ENCODE results near the gene PTEN. TPM values are rescaled to one million over a fixed set of nuclear protein-coding genes. Genes with fewer than 3 reads are reported as not detected.

PTEN gene
- polyA plus RNA-seq, 4 donors, result 18.8 to 73.2 (median 27.7) TPM

- Histone ChIP-seq H3K27me3 (ENCODE audit: control insufficient read depth in 3 of 3, insufficient read depth in 3 of 3, low read length in 3 of 3) (no peaks in the 10 kb centered on the region), H3K4me3 (ENCODE audit: low read depth in 1 of 3, low read length in 3 of 3) (no peak overlapping the region), H3K27ac (ENCODE audit: low read depth in 1 of 3, low read length in 2 of 3) (no peak overlapping the region), H3K36me3 (ENCODE audit: control insufficient read depth in 3 of 3, insufficient read depth in 2 of 3, low read depth in 1 of 3, low read length in 3 of 3) (peaks cover 0 to 7% (median 0%) of the 10 kb centered on the region in 3 donors), H3K9me3 (ENCODE audit: control insufficient read depth in 2 of 2, insufficient read depth in 1 of 2, low read depth in 1 of 2, low read length in 1 of 2) (no peaks in the 10 kb centered on the region), H3K4me1 (ENCODE audit: control insufficient read depth in 3 of 3, insufficient read depth in 2 of 3, low read depth in 1 of 3, low read length in 2 of 3) (peaks cover 0 to 8% (median 2%) of the 10 kb centered on the region in 3 donors)
- 29 to 43% (median 43%) methylated on average over 2 of the region's 2 CpGs for WGBS, 3 donors
- no peak for DNase-seq
- no peak for FAIRE-seq
Observed at GRCh38 chr10:87925570-87925969, 62.1 kb downstream of the PTEN start.

- no peaks in the 10 kb centered on the region for H3K9me3 ChIP-seq (ENCODE audit: control insufficient read depth in 2 of 2, insufficient read depth in 1 of 2, low read depth in 1 of 2, low read length in 1 of 2)
- no peak overlapping the region for H3K4me3 ChIP-seq (ENCODE audit: low read depth in 1 of 3, low read length in 3 of 3)
- H3K36me3 ChIP-seq (ENCODE audit: control insufficient read depth in 3 of 3, insufficient read depth in 2 of 3, low read depth in 1 of 3, low read length in 3 of 3), result peaks cover 0 to 2% (median 0%) of the 10 kb centered on the region in 3 donors
- DNase-seq (no peak), FAIRE-seq (no peak)
- peaks cover 0 to 8% (median 2%) of the 10 kb centered on the region in 3 donors for H3K4me1 ChIP-seq (ENCODE audit: control insufficient read depth in 3 of 3, insufficient read depth in 2 of 3, low read depth in 1 of 3, low read length in 2 of 3)
- no peak overlapping the region for H3K27ac ChIP-seq (ENCODE audit: low read depth in 1 of 3, low read length in 2 of 3)
- no peaks in the 10 kb centered on the region for H3K27me3 ChIP-seq (ENCODE audit: control insufficient read depth in 3 of 3, insufficient read depth in 3 of 3, low read length in 3 of 3)
- whole genome bisulfite sequencing, 3 donors, result 68 to 94% (median 92%) methylated on average over 2 of the region's 2 CpGs
Observed at GRCh38 chr10:87927091-87927490, 63.7 kb downstream of the PTEN start.

DNA sequence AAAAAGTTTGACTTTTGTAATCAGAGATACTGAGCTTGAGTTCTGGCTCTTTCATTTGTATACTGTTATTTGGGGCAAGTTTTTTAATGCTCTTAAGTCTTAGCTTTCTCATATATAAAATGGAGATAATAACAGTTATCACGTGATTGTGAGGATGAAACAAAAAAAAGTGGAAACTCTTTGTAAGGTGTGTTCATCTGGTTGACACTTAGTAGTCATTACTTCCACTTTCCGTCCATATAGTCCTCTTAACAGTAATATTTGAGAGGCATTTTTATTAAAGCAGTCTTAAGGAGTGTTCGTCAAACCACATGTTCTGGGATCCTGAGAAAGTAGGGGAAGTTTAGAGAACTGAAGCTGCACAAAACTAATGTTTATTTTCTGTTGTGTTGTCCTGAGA is 65.6 kb downstream of the PTEN start:
- 54 to 66% (median 65%) methylated on average over 3 of the region's 3 CpGs for WGBS, 3 donors
- FAIRE-seq (no peak), DNase-seq (no peak)
- peaks cover 0 to 8% (median under 1%) of the 10 kb centered on the region in 3 donors for H3K4me1 ChIP-seq (ENCODE audit: control insufficient read depth in 3 of 3, insufficient read depth in 2 of 3, low read depth in 1 of 3, low read length in 2 of 3)
- H3K9me3 ChIP-seq (ENCODE audit: control insufficient read depth in 2 of 2, insufficient read depth in 1 of 2, low read depth in 1 of 2, low read length in 1 of 2), result no peaks in the 10 kb centered on the region
- H3K27ac ChIP-seq (ENCODE audit: low read depth in 1 of 3, low read length in 2 of 3), result no peak overlapping the region
- H3K27me3 ChIP-seq (ENCODE audit: control insufficient read depth in 3 of 3, insufficient read depth in 3 of 3, low read length in 3 of 3), result no peaks in the 10 kb centered on the region
- no peak overlapping the region for H3K4me3 ChIP-seq (ENCODE audit: low read depth in 1 of 3, low read length in 3 of 3)
- H3K36me3 ChIP-seq (ENCODE audit: control insufficient read depth in 3 of 3, insufficient read depth in 2 of 3, low read depth in 1 of 3, low read length in 3 of 3), result no peaks in the 10 kb centered on the region

GRCh38 chr10:87930141-87930540 is 66.7 kb downstream of the PTEN start:
- Histone ChIP-seq H3K27ac (ENCODE audit: low read depth in 1 of 3, low read length in 2 of 3) (no peak overlapping the region), H3K4me1 (ENCODE audit: control insufficient read depth in 3 of 3, insufficient read depth in 2 of 3, low read depth in 1 of 3, low read length in 2 of 3) (peaks cover 0 to 8% (median 0%) of the 10 kb centered on the region in 3 donors), H3K36me3 (ENCODE audit: control insufficient read depth in 3 of 3, insufficient read depth in 2 of 3, low read depth in 1 of 3, low read length in 3 of 3) (peaks cover 0 to 2% (median 0%) of the 10 kb centered on the region in 3 donors), H3K4me3 (ENCODE audit: low read depth in 1 of 3, low read length in 3 of 3) (no peak overlapping the region), H3K27me3 (ENCODE audit: control insufficient read depth in 3 of 3, insufficient read depth in 3 of 3, low read length in 3 of 3) (no peaks in the 10 kb centered on the region), H3K9me3 (ENCODE audit: control insufficient read depth in 2 of 2, insufficient read depth in 1 of 2, low read depth in 1 of 2, low read length in 1 of 2) (no peaks in the 10 kb centered on the region)
- DNase-seq (peak; percentile 25), FAIRE-seq (peak; percentile 62)
- 20 to 59% (median 23%) methylated on average over 1 of the region's 1 CpG for WGBS, 3 donors

GRCh38 chr10:87930934-87931835 is 67.8 kb downstream of the PTEN start:
- 68 to 78% (median 78%) methylated on average over 4 of the region's 4 CpGs for WGBS, 3 donors

GRCh38 chr10:87931836-87932230 is 68.4 kb downstream of the PTEN start:
- Histone ChIP-seq H3K9me3 (ENCODE audit: control insufficient read depth in 2 of 2, insufficient read depth in 1 of 2, low read depth in 1 of 2, low read length in 1 of 2) (no peaks in the 10 kb centered on the region), H3K4me1 (ENCODE audit: control insufficient read depth in 3 of 3, insufficient read depth in 2 of 3, low read depth in 1 of 3, low read length in 2 of 3) (peaks cover 0 to 8% (median 0%) of the 10 kb centered on the region in 3 donors), H3K27ac (ENCODE audit: low read depth in 1 of 3, low read length in 2 of 3) (no peak overlapping the region), H3K36me3 (ENCODE audit: control insufficient read depth in 3 of 3, insufficient read depth in 2 of 3, low read depth in 1 of 3, low read length in 3 of 3) (peaks cover 0 to 5% (median 2%) of the 10 kb centered on the region in 3 donors), H3K4me3 (ENCODE audit: low read depth in 1 of 3, low read length in 3 of 3) (no peak overlapping the region), H3K27me3 (ENCODE audit: control insufficient read depth in 3 of 3, insufficient read depth in 3 of 3, low read length in 3 of 3) (no peaks in the 10 kb centered on the region)
- FAIRE-seq (no peak), DNase-seq (no peak)

More at GRCh38 chr10:87930934-87931835, 67.8 kb downstream of the PTEN start:
- H3K27ac ChIP-seq (ENCODE audit: low read depth in 1 of 3, low read length in 2 of 3), result no peak overlapping the region
- peaks cover 0 to 5% (median 2%) of the 10 kb centered on the region in 3 donors for H3K36me3 ChIP-seq (ENCODE audit: control insufficient read depth in 3 of 3, insufficient read depth in 2 of 3, low read depth in 1 of 3, low read length in 3 of 3)
- H3K4me1 ChIP-seq (ENCODE audit: control insufficient read depth in 3 of 3, insufficient read depth in 2 of 3, low read depth in 1 of 3, low read length in 2 of 3), result peaks cover 0 to 8% (median 0%) of the 10 kb centered on the region in 3 donors
- no peak overlapping the region for H3K4me3 ChIP-seq (ENCODE audit: low read depth in 1 of 3, low read length in 3 of 3)
- no peaks in the 10 kb centered on the region for H3K27me3 ChIP-seq (ENCODE audit: control insufficient read depth in 3 of 3, insufficient read depth in 3 of 3, low read length in 3 of 3)
- no peaks in the 10 kb centered on the region for H3K9me3 ChIP-seq (ENCODE audit: control insufficient read depth in 2 of 2, insufficient read depth in 1 of 2, low read depth in 1 of 2, low read length in 1 of 2)
- peak; percentile 36 for FAIRE-seq
- no peak for DNase-seq

GRCh38 chr10:87935290-87936141 is 72.1 kb downstream of the PTEN start:
- Histone ChIP-seq H3K36me3 (ENCODE audit: control insufficient read depth in 3 of 3, insufficient read depth in 2 of 3, low read depth in 1 of 3, low read length in 3 of 3) (peaks cover 0 to 6% (median 5%) of the 10 kb centered on the region in 3 donors), H3K27me3 (ENCODE audit: control insufficient read depth in 3 of 3, insufficient read depth in 3 of 3, low read length in 3 of 3) (no peaks in the 10 kb centered on the region), H3K9me3 (ENCODE audit: control insufficient read depth in 2 of 2, insufficient read depth in 1 of 2, low read depth in 1 of 2, low read length in 1 of 2) (no peaks in the 10 kb centered on the region), H3K4me1 (ENCODE audit: control insufficient read depth in 3 of 3, insufficient read depth in 2 of 3, low read depth in 1 of 3, low read length in 2 of 3) (no peaks in the 10 kb centered on the region), H3K27ac (ENCODE audit: low read depth in 1 of 3, low read length in 2 of 3) (no peak overlapping the region), H3K4me3 (ENCODE audit: low read depth in 1 of 3, low read length in 3 of 3) (no peak overlapping the region)
- DNase-seq (no peak), FAIRE-seq (no peak)
- WGBS, 3 donors, result 82 to 93% (median 93%) methylated on average over 3 of the region's 3 CpGs

GRCh38 chr10:87940210-87940609 is 76.8 kb downstream of the PTEN start:
- DNase-seq, result no peak
- H3K9me3 ChIP-seq (ENCODE audit: control insufficient read depth in 2 of 2, insufficient read depth in 1 of 2, low read depth in 1 of 2, low read length in 1 of 2), result no peaks in the 10 kb centered on the region
- peaks cover 0 to 6% (median 4%) of the 10 kb centered on the region in 3 donors for H3K36me3 ChIP-seq (ENCODE audit: control insufficient read depth in 3 of 3, insufficient read depth in 2 of 3, low read depth in 1 of 3, low read length in 3 of 3)
- WGBS, 3 donors, result 96 to 99% (median 97%) methylated on average over 6 of the region's 6 CpGs
- FAIRE-seq, result no peak
- H3K27me3 ChIP-seq (ENCODE audit: control insufficient read depth in 3 of 3, insufficient read depth in 3 of 3, low read length in 3 of 3), result no peaks in the 10 kb centered on the region
- no peaks in the 10 kb centered on the region for H3K4me1 ChIP-seq (ENCODE audit: control insufficient read depth in 3 of 3, insufficient read depth in 2 of 3, low read depth in 1 of 3, low read length in 2 of 3)
- H3K27ac ChIP-seq (ENCODE audit: low read depth in 1 of 3, low read length in 2 of 3), result no peak overlapping the region
- no peak overlapping the region for H3K4me3 ChIP-seq (ENCODE audit: low read depth in 1 of 3, low read length in 3 of 3)
